Femur (tissue), 1 donor: ENCODE measurements around the gene CWC27.
"Not testable (repeated sequence)": the region's sequence is repeated elsewhere in the genome, so short reads cannot be mapped to it uniquely, and the experiment has no call there.

Experiments used
- DNase-seq: peaks from one replicate; pipeline ENCODE4 v3.0.0-alpha.2; 2017

Gene CWC27

GRCh38 chr5:64853777-64854176, 85.0 kb downstream of the CWC27 start:
- DNase-seq: no peak

DNA sequence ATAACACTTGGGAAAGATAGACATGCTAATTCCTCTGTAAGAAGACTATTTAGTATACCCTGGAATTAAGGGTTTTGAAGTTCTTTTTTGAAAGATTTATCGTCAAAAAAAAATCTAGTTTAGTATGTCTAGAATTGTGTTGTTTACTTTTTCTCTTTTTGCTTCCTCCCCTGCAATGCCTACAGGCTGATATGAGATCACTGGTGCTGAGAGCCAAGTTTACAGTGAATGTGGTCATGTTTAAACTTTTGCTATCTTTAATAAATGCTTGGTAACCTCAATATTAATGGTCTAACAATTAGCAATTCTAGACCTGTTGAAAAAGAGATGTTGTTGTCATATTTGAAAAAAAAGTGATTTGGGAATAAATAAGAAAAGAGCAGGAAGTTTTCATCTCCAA, 86.1 kb downstream of the CWC27 start:
- no peak for DNase-seq

DNA sequence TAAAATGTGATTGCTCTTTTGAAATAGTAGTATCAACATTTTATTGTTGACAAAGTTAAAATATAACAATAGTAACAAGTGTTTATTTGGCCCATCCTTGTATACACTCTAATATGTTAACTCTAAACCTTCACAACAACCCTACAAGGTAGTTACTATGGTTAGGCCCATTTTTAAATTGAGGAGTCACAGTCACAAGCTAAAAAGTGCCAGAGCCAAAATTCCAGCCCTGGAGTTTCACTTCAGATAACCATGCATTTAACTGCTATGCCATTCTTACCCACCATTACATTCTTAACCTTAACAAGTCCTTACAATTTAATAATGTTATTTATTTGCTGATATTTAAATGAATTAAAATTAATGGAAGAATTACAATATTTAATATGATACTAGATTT, 91.2 kb downstream of the CWC27 start:
- no peak for DNase-seq

GRCh38 chr5:64861281-64861680, 92.6 kb downstream of the CWC27 start:
- DNase-seq: no peak

DNA sequence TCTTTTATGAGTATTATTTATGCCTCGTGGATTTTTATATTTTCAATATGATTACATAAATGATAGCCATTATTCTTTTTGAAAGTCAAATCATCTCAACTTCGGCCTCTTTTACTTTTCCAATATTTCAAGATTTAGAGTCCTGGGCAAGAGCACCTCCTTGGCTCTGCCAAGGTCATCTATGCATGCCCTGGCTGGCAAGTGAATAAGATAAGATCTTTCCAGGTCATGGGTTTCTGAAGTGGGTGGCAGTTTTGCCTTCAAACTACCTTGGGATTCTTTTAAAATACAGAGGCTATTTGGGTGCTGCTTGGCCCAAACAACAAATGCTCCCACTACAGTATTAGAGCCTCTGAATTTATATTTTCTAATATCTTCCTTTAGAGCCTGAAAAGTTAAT, 95.4 kb downstream of the CWC27 start:
- no peak for DNase-seq

DNA sequence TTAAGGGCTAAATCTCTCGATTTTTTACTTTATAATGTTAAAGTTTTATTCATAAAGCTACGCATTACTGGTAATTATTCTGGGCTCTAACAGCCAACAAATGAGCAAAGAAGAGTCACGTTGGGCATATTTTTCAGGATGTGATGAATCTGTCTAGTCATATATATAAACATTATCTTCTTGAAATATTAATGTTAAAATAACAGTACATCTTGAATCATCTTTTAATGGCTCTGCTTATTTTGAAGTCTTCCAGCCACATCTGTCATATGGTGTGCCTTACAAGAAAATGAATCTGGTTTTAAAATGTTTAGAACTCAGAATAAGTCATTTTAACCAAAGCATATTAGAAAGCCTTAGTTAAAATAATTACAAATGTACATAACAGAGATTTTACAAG, 96.9 kb downstream of the CWC27 start:
- DNase-seq: no peak

DNA sequence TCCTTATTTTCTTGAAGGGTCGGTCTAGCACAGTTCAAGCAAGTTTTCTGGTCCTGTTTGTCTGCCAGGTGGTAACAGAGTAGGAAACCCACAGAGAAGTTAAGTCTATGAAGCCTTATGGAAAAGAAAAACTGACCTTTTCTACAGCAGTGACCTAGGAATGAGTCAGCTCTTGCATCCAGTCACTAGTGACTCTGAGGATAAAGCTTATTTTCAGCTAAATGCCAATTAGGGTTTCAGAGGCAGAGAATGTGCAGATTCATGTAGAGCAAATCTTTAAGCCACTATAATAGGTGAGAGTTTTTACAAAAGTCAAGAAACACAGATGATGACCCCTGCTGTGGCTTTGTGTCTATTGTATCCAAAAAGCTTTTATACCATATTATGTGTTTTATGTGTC, 100.7 kb downstream of the CWC27 start:
- no peak for DNase-seq

DNA sequence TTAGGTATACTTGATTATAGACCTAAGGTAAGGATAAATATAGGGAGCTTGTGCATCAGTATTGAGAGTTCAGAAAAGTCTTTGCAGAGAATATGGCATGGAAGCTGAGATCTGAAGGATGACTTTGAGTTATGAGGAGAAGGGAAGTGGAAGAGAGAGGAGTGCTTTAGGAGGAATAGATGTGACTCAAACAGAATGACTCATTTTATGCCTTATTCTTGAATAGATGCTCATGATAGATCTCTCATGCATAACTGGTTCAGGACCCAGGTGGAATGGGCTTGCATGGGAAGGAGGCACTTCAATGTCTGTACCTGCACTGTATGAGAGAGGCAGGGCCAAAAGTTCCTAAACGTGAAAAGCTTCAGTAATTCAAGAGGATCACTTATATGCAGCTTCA, 103.3 kb downstream of the CWC27 start:
- no peak for DNase-seq

GRCh38 chr5:64873441-64873840, 104.7 kb downstream of the CWC27 start:
- DNase-seq: no peak

GRCh38 chr5:64874753-64875152, 106.0 kb downstream of the CWC27 start:
- no peak for DNase-seq

DNA sequence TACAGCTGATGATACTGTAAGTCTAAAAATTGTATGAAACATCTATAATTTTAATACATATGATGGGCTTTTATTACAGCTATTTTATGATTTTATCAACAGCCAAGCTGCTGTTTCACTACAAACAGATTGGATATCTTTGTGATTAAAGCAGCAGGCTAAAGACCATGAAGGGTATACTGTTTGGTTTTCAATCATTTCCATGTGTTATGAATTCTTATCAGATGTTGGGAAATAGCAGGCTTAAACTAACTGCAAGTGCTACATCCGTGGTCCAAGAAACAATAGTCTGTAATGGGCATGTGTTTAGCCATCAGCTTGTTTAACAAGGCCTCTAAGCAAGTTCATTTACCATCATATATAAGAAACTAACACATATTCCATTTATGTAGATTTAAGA, 107.5 kb downstream of the CWC27 start:
- DNase-seq: no peak

GRCh38 chr5:64880821-64881220, 112.1 kb downstream of the CWC27 start:
- DNase-seq: no peak

GRCh38 chr5:64883912-64884311, 115.2 kb downstream of the CWC27 start:
- DNase-seq: no peak

- DNase-seq: no peak
These were observed 115.8 kb downstream of the CWC27 start for GRCh38 chr5:64884541-64884940.

DNA sequence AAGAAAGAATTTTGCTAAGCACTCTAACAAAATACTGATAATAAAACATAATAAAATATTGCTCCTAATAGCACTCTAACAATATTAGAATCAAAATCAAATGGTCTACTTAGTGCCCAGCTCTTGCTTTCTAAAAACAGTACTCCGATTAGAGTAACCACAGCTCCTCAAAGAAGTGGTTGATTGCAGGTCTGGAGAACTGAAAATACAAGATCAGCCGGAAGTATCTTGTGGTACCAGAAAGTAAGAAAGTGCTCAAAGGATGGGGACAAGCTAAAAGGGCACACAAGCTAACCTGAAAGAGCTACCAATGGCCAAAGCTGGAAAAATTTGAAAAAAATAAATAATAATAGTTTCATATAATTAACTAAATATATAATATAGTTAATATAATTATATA, 119.2 kb downstream of the CWC27 start:
- DNase-seq: no peak

DNA sequence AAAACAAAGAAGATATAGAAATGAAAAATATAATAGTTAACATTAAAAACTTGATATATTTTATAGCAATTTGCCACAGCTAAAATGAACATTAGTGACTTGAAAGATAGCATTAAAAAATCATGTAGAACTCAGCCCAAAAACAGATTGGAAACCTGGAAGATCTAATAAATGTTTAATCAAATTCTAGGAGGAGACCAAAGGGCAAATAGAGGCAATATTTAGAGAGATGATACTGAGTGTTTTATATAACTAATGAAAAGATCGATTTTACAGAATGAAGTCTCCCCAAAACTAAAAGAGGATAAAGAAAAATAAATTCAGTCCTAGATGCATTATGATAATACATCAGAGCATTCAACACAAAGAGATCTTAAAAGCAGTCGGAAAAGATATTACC, 127.0 kb downstream of the CWC27 start:
- no peak for DNase-seq

DNA sequence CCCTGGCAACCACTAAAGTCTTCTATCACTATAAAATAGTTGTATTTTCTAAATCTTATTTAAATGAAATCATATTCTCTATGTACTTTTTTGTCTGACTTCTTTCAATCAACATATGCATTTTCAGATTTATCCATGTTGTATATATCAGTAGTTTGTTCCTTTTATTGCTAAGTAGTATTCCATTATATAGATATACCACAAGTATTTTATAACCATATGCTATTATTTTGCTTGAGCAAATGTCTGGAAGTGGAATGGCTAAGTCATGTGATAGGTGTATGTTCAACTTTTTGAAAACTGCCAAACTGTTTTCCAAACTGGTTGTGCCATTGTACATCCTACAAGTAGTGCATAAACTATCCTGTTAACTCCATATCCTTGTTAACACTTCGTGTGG, 131.1 kb downstream of the CWC27 start:
- DNase-seq: no peak

DNA sequence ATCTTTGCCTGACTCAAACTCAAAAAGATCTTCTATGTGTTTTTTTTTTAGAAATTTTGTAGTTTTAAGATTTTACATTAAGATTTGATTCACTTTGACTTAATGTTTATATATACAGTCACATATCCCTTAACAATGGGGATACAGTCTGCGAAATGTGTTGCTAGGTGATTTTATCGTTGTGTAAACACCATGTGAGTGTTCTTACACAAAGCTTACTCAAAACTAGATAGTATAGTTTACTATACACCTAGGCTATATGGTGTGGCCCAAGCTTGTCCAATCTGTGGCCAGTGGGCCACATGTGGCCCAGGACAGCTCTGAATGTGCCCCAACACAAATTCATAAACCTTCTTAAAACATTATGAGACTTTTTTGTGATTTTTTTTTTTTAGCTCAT, 131.9 kb downstream of the CWC27 start:
- DNase-seq: no peak

DNA sequence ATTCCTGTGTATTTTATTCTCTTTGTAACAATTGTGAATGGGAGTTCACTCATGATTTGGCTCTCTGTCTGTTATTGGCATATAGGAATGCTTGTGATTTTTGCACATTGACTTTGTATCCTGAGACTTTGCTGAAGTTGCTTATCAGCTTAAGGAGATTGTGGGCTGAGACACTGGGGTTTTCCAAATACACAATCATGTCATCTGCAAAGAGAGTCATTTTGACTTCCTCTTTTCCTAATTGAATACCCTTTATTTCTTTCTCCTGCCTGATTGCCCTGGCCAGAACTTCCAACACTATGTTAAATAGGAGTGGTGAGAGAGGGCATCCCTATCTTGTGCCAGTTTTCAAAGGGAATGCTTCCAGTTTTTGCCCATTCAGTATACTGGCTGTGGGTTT, 138.7 kb downstream of the CWC27 start:
- not testable (repeated sequence) for DNase-seq

- DNase-seq: no peak
These were observed 145.7 kb downstream of the CWC27 start for GRCh38 chr5:64914396-64914795.

DNA sequence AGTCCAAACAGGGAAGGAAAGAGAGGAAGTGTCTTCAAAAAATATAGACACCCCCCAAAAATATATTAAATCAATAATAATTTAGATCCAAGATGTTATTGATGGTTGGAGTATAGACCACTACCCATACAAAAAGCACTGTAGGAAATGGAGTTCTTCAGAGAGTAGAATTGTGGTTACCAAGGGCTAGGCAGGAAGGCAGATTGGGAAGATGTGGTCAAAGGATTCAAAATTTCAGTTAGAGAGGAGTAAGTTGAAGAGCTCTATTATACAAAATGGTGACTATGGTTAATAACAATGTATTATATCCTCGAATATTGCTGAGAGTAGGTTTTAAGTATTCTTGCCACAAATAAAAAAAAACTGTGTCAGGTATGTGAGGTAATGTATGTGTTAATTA, 149.4 kb downstream of the CWC27 start:
- DNase-seq: no peak

GRCh38 chr5:64921386-64921785, 152.7 kb downstream of the CWC27 start:
- no peak for DNase-seq

DNA sequence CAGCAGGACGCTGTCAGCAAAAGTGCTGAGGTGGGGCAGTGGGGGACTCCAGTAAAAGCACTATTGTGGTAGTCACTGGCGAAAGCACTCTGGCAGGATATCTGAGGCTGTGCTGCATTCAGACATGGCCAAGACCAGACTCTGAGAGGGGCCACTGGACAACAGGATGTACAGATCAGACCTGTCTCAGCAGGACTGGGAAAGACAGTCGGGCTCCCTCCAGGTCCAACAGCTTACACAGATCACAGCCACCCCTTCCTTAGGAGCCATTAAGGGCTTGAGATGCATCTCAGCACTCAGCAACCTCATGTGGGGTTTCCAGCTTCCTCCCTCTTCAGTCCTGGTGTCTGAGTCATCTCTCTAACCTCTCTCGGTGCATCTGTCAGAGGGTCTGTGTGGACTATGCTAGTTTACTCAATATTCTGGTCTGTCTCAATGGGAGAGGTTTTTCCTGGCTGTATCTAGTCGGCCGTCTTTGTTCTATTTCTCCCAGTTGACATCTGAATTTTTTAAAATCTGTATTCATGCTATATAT, 154.5 kb downstream of the CWC27 start:
- DNase-seq: no peak

GRCh38 chr5:64925123-64925522, 156.4 kb downstream of the CWC27 start:
- DNase-seq: no peak

DNA sequence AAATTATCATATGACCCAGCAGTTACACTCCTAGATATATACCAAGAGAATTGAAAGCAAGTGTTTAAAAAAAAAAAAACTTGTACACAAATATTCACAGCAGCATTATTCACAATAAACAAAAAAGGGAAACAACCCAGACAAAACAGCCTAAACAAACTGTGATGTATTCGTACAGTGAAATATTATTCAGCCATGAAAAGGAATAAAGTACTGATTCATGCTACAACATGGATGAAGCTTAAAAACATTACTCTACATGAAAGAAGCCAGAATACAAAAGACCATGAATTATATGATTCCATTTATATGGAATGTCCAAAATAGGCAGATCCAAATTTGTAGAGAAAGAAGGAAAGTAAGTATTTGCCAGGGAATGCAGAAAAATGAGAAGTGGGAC, 161.1 kb downstream of the CWC27 start:
- DNase-seq: no peak
